Heart left ventricle (tissue), 16 donors: Measurements from ENCODE around the gene KCNQ1. TPM values are rescaled to one million over a fixed set of nuclear protein-coding genes. Genes with fewer than 3 reads are reported as not detected.
A peak's percentile ranks its signal among the peaks of the same experiment; 100 is the strongest.

ENCODE experiments used
- ATAC-seq, 4 donors: fragments of 200-7000 bp; cut with Tn5 transposase; one replicate each; pipeline ENCODE4 v1.9.1; 2020 to 2022; ENCODE audit warnings: moderate library complexity in 4 of 4, mild to moderate bottlenecking in 3 of 4, moderate number of reproducible peaks in 1 of 4
- DNase-seq, 5 donors: peaks; one replicate each; pipeline ENCODE4 v3.0.0-alpha.2; 2020
- H3K27ac ChIP-seq, 12 donors: fragments of 200-600 bp; sonication (generic) in 4 of 12; one replicate each; pipeline versions ENCODE4 v1.5.0 to v1.8.0; 2016 to 2022; ENCODE audit warnings: mild to moderate bottlenecking in 2 of 12
- H3K27me3 ChIP-seq, 9 donors: fragments of 200-600 bp; sonication (generic) in 2 of 9; one replicate each; pipeline versions ENCODE4 v1.5.1 to v1.8.0; 2016 to 2022; ENCODE audit warnings: mild to moderate bottlenecking in 3 of 9
- H3K36me3 ChIP-seq, 9 donors: fragments of 200-600 bp; sonication (generic) in 2 of 9; one replicate each; pipeline versions ENCODE4 v1.5.0 to v1.8.0; 2018 to 2022; ENCODE audit warnings: mild to moderate bottlenecking in 2 of 9
- H3K4me1 ChIP-seq, 12 donors: fragments of 200-600 bp; sonication (generic) in 4 of 12; one replicate each; pipeline versions ENCODE4 v1.5.0 to v1.8.0; 2016 to 2022; ENCODE audit warnings: mild to moderate bottlenecking in 3 of 12
- H3K4me3 ChIP-seq, 12 donors: fragments of 200-600 bp; sonication (generic) in 4 of 12; one replicate each; pipeline versions ENCODE4 v1.5.0 to v1.8.0; 2017 to 2022; ENCODE audit warnings: mild to moderate bottlenecking in 9 of 12, moderate library complexity in 4 of 12
- H3K9me3 ChIP-seq, 12 donors: fragments of 200-600 bp; sonication (generic) in 4 of 12; one replicate each; pipeline versions ENCODE4 v1.5.0 to v1.8.0; 2016 to 2022; ENCODE audit warnings: mild to moderate bottlenecking in 1 of 12
- POLR2A ChIP-seq, 2 donors: fragments of 450-650 bp; IDR thresholded peaks; one replicate each; pipeline ENCODE4 v1.6.1; 2017; ENCODE audit warnings: antibody characterized with exemption in 2 of 2, mild to moderate bottlenecking in 2 of 2, moderate library complexity in 2 of 2
- WGBS, 4 donors: extraction: QIAGEN DNeasy Blood & Tissue Kit in 2 of 4; methylation state at CpG; one replicate each; pipeline versions ENCODE4 v1.1.5 to v1.1.7; 2013 to 2018; 5-methylcytosine and 5-hydroxymethylcytosine counted together
- intact Hi-C, 10 donors: fragments of 100-400 bp; cut with DNase I; formaldehyde crosslinking; loops; one replicate each; pipeline versions ENCODE4 v1.11.1 to v1.14.2; 2022
- polyA plus RNA-seq, 2 donors: library from polyadenylated mRNA; stranded (reverse); fragments of 200-250 nt; gene quantifications; one replicate each; pipeline ENCODE4 v1.2.3, GENCODE V29; 2013
- total RNA-seq, 9 donors: library from RNA; depleted of rRNA in 2 of 9; stranded (reverse); fragments of >200 nt in 2 of 9; fragmentation: NEBNext Ultra II Directional in 3 of 9; extraction: Animal tissue kit (Norgen Biotek cat#: 25700) in 3 of 9; gene quantifications; one replicate each; pipeline versions ENCODE4 v1.1.0 to v1.2.4, GENCODE V29; 2016 to 2023
- TF ChIP-seq, protein P1 (sequence below), 12 donors: fragments of 200-600 bp; sonication (generic) in 4 of 12; IDR thresholded peaks; one replicate each; pipeline versions ENCODE4 v1.5.0 to v1.8.0; 2018 to 2022; ENCODE audit warnings: antibody characterized with exemption in 12 of 12, mild to moderate bottlenecking in 5 of 12
- donor health status: ischemic (EF 13 %, LVEDD 7.1; RV severe dilation, severe dysfunction).
- donor health status: healthy with polysubstance abuse.
- donor health status: DM: no; HTN: yes; CAD: no.
- donor health status: DM: no; HTN: no; CAD: no.
- donor health status: ischemic (EF 25% LVEDD 6.9; RV normal size, moderate dysfunction).
- donor health status: ischemic (EF 25% LVEDD 5.7; RV mildly dilated, moderate dysfunction).
- donor health status: healthy.
- donor health status: DM: yes; HTN: yes; CAD: no.
- donor health status: ischemic (EF 35%, LVEDD 5.7; RV mildly dilated, moderate dysfunction).
- donor health status: nonischemic (EF 11% LVEDD 7.7; RV severe dilation, severe dysfunction).
- donor health status: DM: yes; HTN: yes; CAD: no.
- donor health status: PGD.
- donor health status: ischemic (EF 29% LVEDD 5.4; RV normal size, mild dysfunction).
- donor health status: nonischemic (EF 23%, LVEDD 6.1; RV moderate dilation, normal function).

Gene KCNQ1
- total and polyA plus RNA-seq, 11 donors: 18.6 to 42.4 (median 31.4) TPM

DNA sequence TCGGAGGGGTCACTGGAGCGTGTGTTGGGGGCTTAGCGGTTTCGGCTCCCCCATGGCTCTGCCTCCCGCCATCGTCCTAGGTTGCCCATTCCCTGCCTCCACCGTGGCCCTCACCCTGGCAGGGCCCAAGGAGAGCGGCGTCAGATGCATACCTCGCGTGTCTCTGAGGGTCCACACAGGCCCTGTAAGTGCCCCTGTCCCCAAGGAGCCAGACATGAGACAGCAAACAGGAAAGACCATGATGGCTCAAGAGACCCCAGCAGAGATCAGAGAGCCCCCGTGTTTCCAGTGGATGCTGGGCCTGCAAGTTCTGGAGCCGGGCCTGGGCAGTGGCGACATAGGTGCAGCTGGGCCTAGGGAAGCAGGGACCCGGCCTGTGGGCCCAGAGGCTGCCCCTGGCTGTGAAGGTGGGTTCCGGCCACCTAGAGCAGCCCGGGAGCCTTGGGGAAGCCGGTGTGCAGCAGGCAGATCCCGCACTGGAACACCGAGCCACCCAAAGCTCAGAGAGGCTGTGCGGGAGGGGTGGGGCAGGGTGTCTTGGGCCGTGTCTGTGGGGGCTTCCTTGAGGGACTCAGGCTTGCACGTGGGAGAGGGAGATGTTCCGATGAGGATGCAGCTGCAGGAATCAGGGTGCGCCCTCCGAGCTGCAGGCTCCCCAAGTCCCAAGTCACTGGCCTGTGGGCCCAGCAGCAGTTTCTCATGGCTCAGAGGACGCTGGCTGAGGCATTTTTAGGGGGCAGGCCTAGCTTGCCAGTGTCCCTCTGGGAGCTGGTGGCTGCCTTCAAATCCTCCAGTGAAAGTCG lies 128.6 kb downstream of the KCNQ1 start:
- Histone ChIP-seq H3K27ac (no peak overlapping the region), H3K4me1 (peaks cover 0 to 11% (median 0%) of the 10 kb centered on the region in 12 donors), H3K36me3 (peaks cover 0 to 15% (median 0%) of the 10 kb centered on the region in 9 donors), H3K27me3 (no peaks in the 10 kb centered on the region), H3K9me3 (no peaks in the 10 kb centered on the region), H3K4me3 (no peak overlapping the region)
- ATAC-seq: no peak
- TF ChIP-seq, protein P1, sequence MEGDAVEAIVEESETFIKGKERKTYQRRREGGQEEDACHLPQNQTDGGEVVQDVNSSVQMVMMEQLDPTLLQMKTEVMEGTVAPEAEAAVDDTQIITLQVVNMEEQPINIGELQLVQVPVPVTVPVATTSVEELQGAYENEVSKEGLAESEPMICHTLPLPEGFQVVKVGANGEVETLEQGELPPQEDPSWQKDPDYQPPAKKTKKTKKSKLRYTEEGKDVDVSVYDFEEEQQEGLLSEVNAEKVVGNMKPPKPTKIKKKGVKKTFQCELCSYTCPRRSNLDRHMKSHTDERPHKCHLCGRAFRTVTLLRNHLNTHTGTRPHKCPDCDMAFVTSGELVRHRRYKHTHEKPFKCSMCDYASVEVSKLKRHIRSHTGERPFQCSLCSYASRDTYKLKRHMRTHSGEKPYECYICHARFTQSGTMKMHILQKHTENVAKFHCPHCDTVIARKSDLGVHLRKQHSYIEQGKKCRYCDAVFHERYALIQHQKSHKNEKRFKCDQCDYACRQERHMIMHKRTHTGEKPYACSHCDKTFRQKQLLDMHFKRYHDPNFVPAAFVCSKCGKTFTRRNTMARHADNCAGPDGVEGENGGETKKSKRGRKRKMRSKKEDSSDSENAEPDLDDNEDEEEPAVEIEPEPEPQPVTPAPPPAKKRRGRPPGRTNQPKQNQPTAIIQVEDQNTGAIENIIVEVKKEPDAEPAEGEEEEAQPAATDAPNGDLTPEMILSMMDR (IDR thresholded peaks at IDR 0.05): no peak
- DNase-seq: peak in 2 of 5 donors; percentile 20 to 49
- intact Hi-C loops: no loop called here
- WGBS, 4 donors: 88 to 96% (median 94%) methylated on average over 15 to 28 of the region's 28 CpGs

DNA sequence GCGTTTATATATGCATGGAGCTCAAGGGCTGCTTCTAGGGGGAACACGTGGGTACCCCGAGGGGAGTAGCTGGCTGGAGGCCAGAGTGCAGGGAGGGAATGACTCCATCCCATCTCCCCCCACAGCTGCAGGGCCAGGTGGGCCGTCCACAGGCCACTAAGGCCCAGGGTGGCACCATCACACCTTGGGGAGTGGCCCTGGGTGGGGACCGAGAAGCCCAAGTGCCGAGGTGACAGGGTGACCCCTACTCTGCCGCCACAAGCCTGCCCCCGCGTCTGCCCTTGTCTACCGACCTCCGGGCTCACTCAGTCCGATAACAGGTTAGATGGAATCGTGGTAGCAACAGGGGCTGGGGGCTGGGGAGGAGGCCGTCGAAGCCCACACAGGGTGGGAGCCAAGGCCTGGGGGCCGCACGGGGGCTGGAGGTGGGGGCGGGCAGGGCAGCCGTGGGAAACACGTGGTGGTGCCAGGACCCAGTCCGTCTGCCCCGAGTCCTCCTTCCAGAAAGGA lies 129.3 kb downstream of the KCNQ1 start:
- DNase-seq: peak; percentile 5 to 43 (median 14)
- TF ChIP-seq, protein P1 (IDR thresholded peaks at IDR 0.05): no peak
- TF ChIP-seq POLR2A (IDR thresholded peaks at IDR 0.05): no peak
- intact Hi-C loops: no loop called here
- Histone ChIP-seq H3K4me3 (no peak overlapping the region), H3K27ac (no peak overlapping the region), H3K4me1 (peaks cover 0 to 18% (median 0%) of the 10 kb centered on the region in 12 donors), H3K9me3 (no peaks in the 10 kb centered on the region), H3K27me3 (no peaks in the 10 kb centered on the region), H3K36me3 (peaks cover 0 to 15% (median 0%) of the 10 kb centered on the region in 9 donors)
- ATAC-seq: no peak
- 77 to 89% (median 86%) methylated on average over 5 to 22 of the region's 22 CpGs for WGBS, 4 donors

DNA sequence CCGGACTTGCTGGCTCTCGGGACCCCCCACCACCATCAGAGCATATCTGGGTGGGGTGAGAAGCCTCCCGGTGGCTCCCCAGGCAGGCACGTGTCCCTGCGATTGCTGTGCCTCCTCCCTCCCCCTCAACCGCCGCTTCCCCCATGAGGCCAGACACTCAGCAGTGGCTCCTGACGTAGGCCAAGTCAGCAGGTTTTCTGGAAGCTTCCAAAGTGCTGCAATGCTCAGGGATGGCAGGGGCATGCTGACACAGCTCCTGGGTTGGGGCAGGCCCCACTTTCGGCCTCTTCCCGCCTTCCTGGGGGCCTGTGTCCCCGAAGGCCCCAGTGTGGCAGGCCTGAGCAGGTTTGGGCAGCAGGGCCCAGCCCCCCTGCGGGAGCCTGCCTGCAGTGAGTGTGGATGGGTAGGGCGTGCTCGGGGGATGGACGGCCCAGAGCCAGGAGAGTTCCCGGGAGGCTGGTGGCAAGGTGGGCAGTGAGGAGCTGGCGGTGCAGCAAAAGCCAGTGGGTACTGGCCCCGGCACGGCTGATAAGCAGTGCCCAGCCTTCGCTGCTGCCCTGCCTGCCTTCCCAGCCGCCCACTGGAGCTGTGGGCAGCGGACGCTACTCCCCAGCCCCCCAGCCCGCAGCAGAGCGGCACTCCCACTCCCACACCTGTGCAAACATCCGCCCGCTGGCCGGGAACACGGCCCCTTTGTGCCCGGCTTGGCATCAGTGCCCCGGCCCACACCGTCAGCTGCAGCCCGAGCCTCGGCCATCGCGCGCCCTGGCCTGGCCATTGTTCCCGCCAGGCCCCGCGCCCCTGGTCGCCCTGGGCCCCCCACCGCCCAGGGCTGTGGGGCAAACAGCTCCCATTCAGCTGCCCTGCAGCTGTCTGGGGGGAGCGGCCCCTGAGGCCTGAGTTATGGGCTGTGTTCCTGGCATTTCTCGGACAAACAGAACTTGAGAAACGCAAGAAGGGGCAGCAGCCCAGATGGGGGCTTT lies 130.0 kb downstream of the KCNQ1 start:
- Histone ChIP-seq H3K4me3 (no peak overlapping the region), H3K27me3 (no peaks in the 10 kb centered on the region), H3K36me3 (peaks cover 0 to 15% (median 0%) of the 10 kb centered on the region in 9 donors), H3K9me3 (no peaks in the 10 kb centered on the region), H3K27ac (no peak overlapping the region), H3K4me1 (peaks cover 0 to 25% (median 0%) of the 10 kb centered on the region in 12 donors)
- ATAC-seq (no peak), DNase-seq (peak in 4 of 5 donors; percentile 11 to 59 (median 18))
- intact Hi-C loops: no loop called here
- 83 to 94% (median 93%) methylated on average over 13 to 45 of the region's 45 CpGs for whole genome bisulfite sequencing, 4 donors
- TF ChIP-seq POLR2A (IDR thresholded peaks at IDR 0.05): no peak
- TF ChIP-seq, protein P1 (IDR thresholded peaks at IDR 0.05): no peak
